Measurements from ENCODE around the gene CCDC12.

The CCDC12 gene

DNA sequence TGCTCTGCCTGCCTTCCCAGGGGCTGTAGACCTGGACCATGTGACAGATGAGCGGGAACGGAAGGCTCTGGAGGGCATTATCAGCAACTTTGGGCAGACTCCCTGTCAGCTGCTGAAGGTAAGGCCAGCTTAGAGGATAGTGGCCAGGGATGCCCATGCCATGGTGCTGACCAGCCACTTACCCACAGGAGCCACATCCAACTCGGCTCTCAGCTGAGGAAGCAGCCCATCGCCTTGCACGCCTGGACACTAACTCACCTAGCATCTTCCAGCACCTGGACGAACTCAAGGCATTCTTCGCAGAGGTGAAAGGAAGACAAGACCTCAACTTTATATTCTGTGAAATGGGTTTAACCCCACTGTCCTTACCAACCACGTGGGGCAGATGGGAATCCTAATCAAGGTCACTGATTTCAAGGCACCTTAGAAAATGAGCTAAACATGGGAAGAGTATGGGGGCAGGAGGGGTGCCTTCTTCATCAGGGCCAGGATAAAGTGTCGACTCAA lies 29.7 kb upstream of the CCDC12 start:
- TF ChIP-seq POLR2AphosphoS5 (IDR thresholded peaks at IDR 0.05; ENCODE audit: low read depth), result no peak
- no peak for TF ChIP-seq GABPA (IDR thresholded peaks at IDR 0.05; ENCODE audit: low read depth)
- TF ChIP-seq, protein P1, sequence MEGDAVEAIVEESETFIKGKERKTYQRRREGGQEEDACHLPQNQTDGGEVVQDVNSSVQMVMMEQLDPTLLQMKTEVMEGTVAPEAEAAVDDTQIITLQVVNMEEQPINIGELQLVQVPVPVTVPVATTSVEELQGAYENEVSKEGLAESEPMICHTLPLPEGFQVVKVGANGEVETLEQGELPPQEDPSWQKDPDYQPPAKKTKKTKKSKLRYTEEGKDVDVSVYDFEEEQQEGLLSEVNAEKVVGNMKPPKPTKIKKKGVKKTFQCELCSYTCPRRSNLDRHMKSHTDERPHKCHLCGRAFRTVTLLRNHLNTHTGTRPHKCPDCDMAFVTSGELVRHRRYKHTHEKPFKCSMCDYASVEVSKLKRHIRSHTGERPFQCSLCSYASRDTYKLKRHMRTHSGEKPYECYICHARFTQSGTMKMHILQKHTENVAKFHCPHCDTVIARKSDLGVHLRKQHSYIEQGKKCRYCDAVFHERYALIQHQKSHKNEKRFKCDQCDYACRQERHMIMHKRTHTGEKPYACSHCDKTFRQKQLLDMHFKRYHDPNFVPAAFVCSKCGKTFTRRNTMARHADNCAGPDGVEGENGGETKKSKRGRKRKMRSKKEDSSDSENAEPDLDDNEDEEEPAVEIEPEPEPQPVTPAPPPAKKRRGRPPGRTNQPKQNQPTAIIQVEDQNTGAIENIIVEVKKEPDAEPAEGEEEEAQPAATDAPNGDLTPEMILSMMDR (IDR thresholded peaks at IDR 0.05; ENCODE audit: insufficient read depth, low read length), result no peak
- TF ChIP-seq REST (IDR thresholded peaks at IDR 0.05; ENCODE audit: insufficient replicate concordance, low read depth), result no peak
- no peak for TF ChIP-seq SPI1 (IDR thresholded peaks at IDR 0.05; ENCODE audit: borderline replicate concordance, low read depth)
- Histone ChIP-seq H3K27me3 (ENCODE audit: insufficient read depth, poor library complexity, severe bottlenecking) (no peaks in the 10 kb centered on the region), H3K4me3 (replicated peaks; ENCODE audit: insufficient read depth, low read length) (no peak overlapping the region), H3K27ac (replicated peaks) (no peak overlapping the region)
- DNase-seq (ENCODE audit: low read depth in 1 of 2, low spot score in 1 of 2), result no peak

GRCh38 chr3:47005212-47006144 lies 28.9 kb upstream of the CCDC12 start:
- no peak overlapping the region for H3K27ac ChIP-seq (replicated peaks)
- no peak for DNase-seq (ENCODE audit: low read depth in 1 of 2, low spot score in 1 of 2)
- TF ChIP-seq GABPA (IDR thresholded peaks at IDR 0.05; ENCODE audit: low read depth) (no peak), POLR2AphosphoS5 (IDR thresholded peaks at IDR 0.05; ENCODE audit: low read depth) (no peak)
- no peak overlapping the region for H3K4me3 ChIP-seq (replicated peaks; ENCODE audit: insufficient read depth, low read length)
- no peaks in the 10 kb centered on the region for H3K27me3 ChIP-seq (ENCODE audit: insufficient read depth, poor library complexity, severe bottlenecking)

- no peak for DNase-seq (ENCODE audit: low read depth in 1 of 2, low spot score in 1 of 2)
- TF ChIP-seq SPI1 (IDR thresholded peaks at IDR 0.05; ENCODE audit: borderline replicate concordance, low read depth), result no peak
- TF ChIP-seq, protein P1 (IDR thresholded peaks at IDR 0.05; ENCODE audit: insufficient read depth, low read length), result no peak
- no peak for TF ChIP-seq GABPA (IDR thresholded peaks at IDR 0.05; ENCODE audit: low read depth)
- TF ChIP-seq REST (IDR thresholded peaks at IDR 0.05; ENCODE audit: insufficient replicate concordance, low read depth), result no peak
- no peak for TF ChIP-seq POLR2AphosphoS5 (IDR thresholded peaks at IDR 0.05; ENCODE audit: low read depth)
- Histone ChIP-seq H3K27me3 (ENCODE audit: insufficient read depth, poor library complexity, severe bottlenecking) (no peaks in the 10 kb centered on the region), H3K27ac (replicated peaks) (no peak overlapping the region), H3K4me3 (replicated peaks; ENCODE audit: insufficient read depth, low read length) (no peak overlapping the region)
These were observed 28.0 kb upstream of the CCDC12 start for GRCh38 chr3:47004369-47005211.

Measured in HL-60 (cell line).